Psoas muscle (tissue), 8 donors: ENCODE data around the gene GNAI1. TPM values are rescaled to one million over a fixed set of nuclear protein-coding genes. Genes with fewer than 3 reads are reported as not detected.

Experiments
- ATAC-seq, 4 donors: fragments of 200-7000 bp; cut with Tn5 transposase; one replicate each; pipeline ENCODE4 v1.9.1; 2020; ENCODE audit warnings: moderate library complexity in 3 of 4, mild to moderate bottlenecking in 2 of 4
- DNase-seq, 2 donors: peaks; one replicate each; pipeline ENCODE4 v3.0.0-alpha.2; 2020
- H3K27ac ChIP-seq: fragments of 200-600 bp; one replicate; pipeline ENCODE4 v1.8.0; 2022
- H3K27me3 ChIP-seq, 3 donors: fragments of 200-600 bp in 1 of 3; one replicate each; pipeline versions ENCODE4 v1.6.1 to v1.8.0; 2013 to 2022; ENCODE audit warnings: low read length in 2 of 3, mild to moderate bottlenecking in 2 of 3, moderate library complexity in 1 of 3; ENCODE audit not compliant: insufficient read depth in 3 of 3
- H3K36me3 ChIP-seq, 2 donors: fragments of 200-600 bp in 1 of 2; one replicate each; pipeline versions ENCODE4 v1.6.1 to v1.8.0; 2013 to 2022; ENCODE audit warnings: low read depth in 1 of 2, mild to moderate bottlenecking in 1 of 2, moderate library complexity in 1 of 2; ENCODE audit not compliant: insufficient read depth in 1 of 2
- H3K4me1 ChIP-seq: fragments of 200-600 bp; one replicate; pipeline ENCODE4 v1.8.0; 2022
- H3K4me3 ChIP-seq: fragments of 200-600 bp; one replicate; pipeline ENCODE4 v1.8.0; 2022; ENCODE audit warnings: mild to moderate bottlenecking
- H3K9me3 ChIP-seq: fragments of 200-600 bp; one replicate; pipeline ENCODE4 v1.8.0; 2022
- WGBS, 3 donors: extraction: QIAGEN DNeasy Blood & Tissue Kit; methylation state at CpG; one replicate each; pipeline versions ENCODE4 v1.1.6 to v1.1.7; 2013; 5-methylcytosine and 5-hydroxymethylcytosine counted together
- intact Hi-C, 2 donors: fragments of 100-400 bp; cut with DNase I; formaldehyde crosslinking; loops; one replicate each; pipeline versions ENCODE4 v1.11.0 to v1.14.2; 2022
- polyA plus RNA-seq, 3 donors: library from polyadenylated mRNA; stranded (reverse); fragments of 200-250 nt; gene quantifications; one replicate each; pipeline ENCODE4 v1.2.3, GENCODE V29; 2013
- total RNA-seq, 4 donors: library from RNA; stranded (reverse); fragmentation: NEBNext Ultra II Directional in 2 of 4; extraction: Animal tissue kit (Norgen Biotek cat#: 25700) in 2 of 4; gene quantifications; one replicate each; pipeline versions ENCODE4 v1.2.1 to v1.2.4, GENCODE V29; 2021 to 2023
- TF ChIP-seq, protein P1 (sequence below): fragments of 200-600 bp; IDR thresholded peaks from one replicate; pipeline ENCODE4 v1.8.0; 2022; ENCODE audit warnings: antibody characterized with exemption
- donor health status: healthy with polysubstance abuse.
- donor health status: DM: no; HTN: no; CAD: no; lungs with moderate emphysema.
- donor health status: Bipolar disorder and iron deficiency.
- donor health status: healthy.
- donor health status: DM: yes; HTN: yes; CAD: no.
- donor health status: DM: no; HTN: no; CAD: no.
- donor health status: DM: no; HTN: no; CAD: no.
- donor health status: DM: yes; HTN: yes; CAD: no.

The GNAI1 gene
- total and polyA plus RNA-seq, 7 donors = 3.8 to 13.7 (median 6.5) TPM

DNA sequence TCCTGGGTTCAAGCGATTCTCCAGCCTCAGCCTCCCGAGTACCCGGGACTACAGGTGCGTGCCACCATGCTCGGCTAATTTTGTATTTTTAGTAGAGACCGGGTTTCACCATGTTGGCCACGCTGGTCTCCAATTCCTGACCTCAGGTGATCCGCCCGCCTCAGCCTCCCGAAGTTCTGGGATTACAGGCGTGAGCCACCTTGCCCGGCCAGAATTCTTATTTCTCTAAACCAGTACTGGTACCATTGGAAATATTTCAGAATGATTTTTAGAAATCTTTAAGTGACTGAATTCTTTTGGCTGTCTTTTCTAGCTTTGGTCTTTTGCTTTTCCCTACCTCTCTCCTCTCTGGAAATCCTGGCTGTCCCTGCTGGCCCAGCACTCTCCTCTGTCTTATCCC, 2.8 kb downstream of the GNAI1 start:
- ATAC-seq (no peak), DNase-seq (no peak)
- no peaks in the 10 kb centered on the region for H3K36me3 ChIP-seq
- TF ChIP-seq, protein P1, sequence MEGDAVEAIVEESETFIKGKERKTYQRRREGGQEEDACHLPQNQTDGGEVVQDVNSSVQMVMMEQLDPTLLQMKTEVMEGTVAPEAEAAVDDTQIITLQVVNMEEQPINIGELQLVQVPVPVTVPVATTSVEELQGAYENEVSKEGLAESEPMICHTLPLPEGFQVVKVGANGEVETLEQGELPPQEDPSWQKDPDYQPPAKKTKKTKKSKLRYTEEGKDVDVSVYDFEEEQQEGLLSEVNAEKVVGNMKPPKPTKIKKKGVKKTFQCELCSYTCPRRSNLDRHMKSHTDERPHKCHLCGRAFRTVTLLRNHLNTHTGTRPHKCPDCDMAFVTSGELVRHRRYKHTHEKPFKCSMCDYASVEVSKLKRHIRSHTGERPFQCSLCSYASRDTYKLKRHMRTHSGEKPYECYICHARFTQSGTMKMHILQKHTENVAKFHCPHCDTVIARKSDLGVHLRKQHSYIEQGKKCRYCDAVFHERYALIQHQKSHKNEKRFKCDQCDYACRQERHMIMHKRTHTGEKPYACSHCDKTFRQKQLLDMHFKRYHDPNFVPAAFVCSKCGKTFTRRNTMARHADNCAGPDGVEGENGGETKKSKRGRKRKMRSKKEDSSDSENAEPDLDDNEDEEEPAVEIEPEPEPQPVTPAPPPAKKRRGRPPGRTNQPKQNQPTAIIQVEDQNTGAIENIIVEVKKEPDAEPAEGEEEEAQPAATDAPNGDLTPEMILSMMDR = no peak
- intact Hi-C loops = loop anchor here in 1 of 2 donors (5.0 to 10.0 kb wide), 4 partner anchors 50 to 257 kb away; no protein-coding TSS in a partner anchor
- no peaks in the 10 kb centered on the region for H3K9me3 ChIP-seq
- H3K4me1 ChIP-seq = peaks cover 18% of the 10 kb centered on the region
- 87 to 90% (median 90%) methylated on average over 12 of the region's 12 CpGs for WGBS, 3 donors
- H3K27ac ChIP-seq = no peak overlapping the region
- H3K27me3 ChIP-seq = no peaks in the 10 kb centered on the region
- peak overlapping the region; percentile 12 for H3K4me3 ChIP-seq

DNA sequence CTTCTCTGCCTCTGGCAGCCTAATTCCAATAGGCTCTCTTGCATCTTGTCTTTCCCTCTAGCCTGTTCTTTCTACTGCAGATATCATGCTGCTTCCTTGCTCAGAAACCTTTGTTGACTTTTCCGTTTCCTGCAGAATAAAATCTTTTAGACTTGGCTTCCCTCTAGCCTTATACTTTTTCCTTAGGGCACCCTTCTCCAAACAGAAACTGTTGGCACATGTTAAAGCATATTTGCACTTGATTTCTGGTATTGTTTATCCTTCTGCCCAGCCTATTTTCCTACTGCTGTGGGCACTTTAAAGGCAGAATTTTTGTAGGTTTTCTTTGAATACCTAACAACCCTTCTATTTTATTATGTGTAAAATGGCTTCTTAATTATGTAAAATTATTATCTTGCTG, 4.6 kb downstream of the GNAI1 start:
- WGBS, 3 donors = 59 to 67% (median 65%) methylated on average over 1 of the region's 1 CpG
- H3K4me1 ChIP-seq = peaks cover 18% of the 10 kb centered on the region
- ATAC-seq (no peak), DNase-seq (no peak)
- no peak overlapping the region for H3K27ac ChIP-seq
- no peaks in the 10 kb centered on the region for H3K36me3 ChIP-seq
- intact Hi-C loops = loop anchor here in 1 of 2 donors (5.0 to 10.0 kb wide), 4 partner anchors 48 to 256 kb away; no protein-coding TSS in a partner anchor
- no peak overlapping the region for H3K4me3 ChIP-seq
- TF ChIP-seq, protein P1 = no peak
- H3K9me3 ChIP-seq = no peaks in the 10 kb centered on the region
- no peaks in the 10 kb centered on the region for H3K27me3 ChIP-seq

DNA sequence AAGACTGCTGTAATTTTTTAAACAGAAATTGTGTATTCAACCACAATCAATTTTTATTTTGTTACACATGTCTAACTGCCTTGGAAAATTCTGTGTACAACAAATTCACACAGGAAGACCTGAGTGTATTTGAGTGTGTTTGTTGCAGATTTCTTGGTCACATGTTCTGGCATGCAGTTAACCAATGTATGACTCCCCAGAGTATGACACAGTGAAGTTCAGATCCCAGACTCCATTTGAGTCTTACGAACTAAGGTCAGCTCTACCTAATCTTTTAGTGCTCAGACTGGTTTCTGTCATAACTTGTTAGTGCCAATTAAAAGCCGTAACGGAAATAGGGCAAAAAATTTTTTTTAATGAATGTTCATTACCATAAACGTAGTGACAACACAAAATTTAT, 5.8 kb downstream of the GNAI1 start:
- Histone ChIP-seq H3K9me3 (no peaks in the 10 kb centered on the region), H3K36me3 (no peaks in the 10 kb centered on the region), H3K27ac (no peak overlapping the region), H3K4me3 (no peak overlapping the region), H3K27me3 (no peaks in the 10 kb centered on the region), H3K4me1 (peaks cover 18% of the 10 kb centered on the region)
- ATAC-seq (no peak), DNase-seq (no peak)
- intact Hi-C loops = no loop called here
- 93 to 94% (median 93%) methylated on average over 4 of the region's 4 CpGs for WGBS, 3 donors
- TF ChIP-seq, protein P1 = no peak

DNA sequence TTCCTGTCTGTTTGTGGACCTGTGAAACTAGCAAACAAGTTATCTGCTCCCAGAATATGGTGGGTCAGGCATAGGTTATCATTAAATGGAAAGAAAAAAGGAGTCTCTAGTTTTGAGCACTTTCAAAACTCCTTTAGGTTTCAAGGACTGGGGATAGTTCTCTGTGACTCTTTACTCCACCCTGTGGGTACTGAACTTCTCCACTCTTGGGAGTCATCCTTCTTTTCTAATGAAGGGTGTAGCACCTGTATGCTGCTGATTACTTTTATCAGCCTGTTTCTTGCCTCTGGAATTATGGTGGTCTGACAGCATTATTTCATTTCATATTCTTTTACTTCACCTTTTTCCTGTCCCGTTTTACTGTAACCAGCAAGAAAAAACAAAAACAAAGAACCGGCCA, 6.7 kb downstream of the GNAI1 start:
- H3K4me1 ChIP-seq = peaks cover 14% of the 10 kb centered on the region
- 87 to 92% (median 92%) methylated on average over 2 of the region's 2 CpGs for WGBS, 3 donors
- DNase-seq (no peak), ATAC-seq (no peak)
- TF ChIP-seq, protein P1 = no peak
- intact Hi-C loops = no loop called here
- H3K36me3 ChIP-seq = no peaks in the 10 kb centered on the region
- no peaks in the 10 kb centered on the region for H3K9me3 ChIP-seq
- H3K27me3 ChIP-seq = no peaks in the 10 kb centered on the region
- H3K4me3 ChIP-seq = no peak overlapping the region
- no peak overlapping the region for H3K27ac ChIP-seq
